Endothelial cell (in vitro differentiated cells): ENCODE data around the gene KAZN. TPM values are rescaled to one million over a fixed set of nuclear protein-coding genes. Genes with fewer than 3 reads are reported as not detected.

Experiments used
- DNase-seq: peaks from one replicate; pipeline ENCODE4 v3.0.0; 2021; ENCODE audit warnings: low spot score
- H3K27ac Mint-ChIP-seq: one replicate; pipeline ENCODE4 v1.8.0; 2021; ENCODE audit warnings: mixed read lengths, inconsistent platforms; ENCODE audit not compliant: unreplicated experiment
- H3K27me3 Mint-ChIP-seq: one replicate; pipeline ENCODE4 v1.8.0; 2021; ENCODE audit warnings: mild to moderate bottlenecking, moderate library complexity, mixed read lengths, inconsistent platforms; ENCODE audit not compliant: unreplicated experiment
- H3K36me3 Mint-ChIP-seq: one replicate; pipeline ENCODE4 v1.8.0; 2021; ENCODE audit warnings: mild to moderate bottlenecking, low read depth, mixed read lengths, inconsistent platforms; ENCODE audit not compliant: unreplicated experiment
- H3K4me1 Mint-ChIP-seq: one replicate; pipeline ENCODE4 v1.8.0; 2021; ENCODE audit warnings: mild to moderate bottlenecking, mixed read lengths, inconsistent platforms; ENCODE audit not compliant: unreplicated experiment
- H3K4me3 Mint-ChIP-seq: one replicate; pipeline ENCODE4 v1.8.0; 2021; ENCODE audit warnings: mild to moderate bottlenecking, mixed read lengths, inconsistent platforms; ENCODE audit not compliant: unreplicated experiment
- H3K9me3 Mint-ChIP-seq: one replicate; pipeline ENCODE4 v1.8.0; 2021; ENCODE audit warnings: mixed read lengths, inconsistent platforms; ENCODE audit not compliant: unreplicated experiment
- total RNA-seq: library from RNA; stranded (reverse); fragmentation: NEBNext Ultra II Directional; extraction: Animal tissue kit (Norgen Biotek cat#: 25700); gene quantifications from one replicate; pipeline ENCODE4 v1.2.1, GENCODE V29; 2021; ENCODE audit not compliant: unreplicated experiment
- TF ChIP-seq, protein P1 (sequence below): fragments of 200-600 bp; sonication (generic); IDR thresholded peaks from one replicate; pipeline ENCODE4 v1.5.0; 2021; ENCODE audit warnings: antibody characterized with exemption; ENCODE audit not compliant: unreplicated experiment

KAZN gene
- total RNA-seq, 1 donor from 2014 or later = 10.1 TPM

DNA sequence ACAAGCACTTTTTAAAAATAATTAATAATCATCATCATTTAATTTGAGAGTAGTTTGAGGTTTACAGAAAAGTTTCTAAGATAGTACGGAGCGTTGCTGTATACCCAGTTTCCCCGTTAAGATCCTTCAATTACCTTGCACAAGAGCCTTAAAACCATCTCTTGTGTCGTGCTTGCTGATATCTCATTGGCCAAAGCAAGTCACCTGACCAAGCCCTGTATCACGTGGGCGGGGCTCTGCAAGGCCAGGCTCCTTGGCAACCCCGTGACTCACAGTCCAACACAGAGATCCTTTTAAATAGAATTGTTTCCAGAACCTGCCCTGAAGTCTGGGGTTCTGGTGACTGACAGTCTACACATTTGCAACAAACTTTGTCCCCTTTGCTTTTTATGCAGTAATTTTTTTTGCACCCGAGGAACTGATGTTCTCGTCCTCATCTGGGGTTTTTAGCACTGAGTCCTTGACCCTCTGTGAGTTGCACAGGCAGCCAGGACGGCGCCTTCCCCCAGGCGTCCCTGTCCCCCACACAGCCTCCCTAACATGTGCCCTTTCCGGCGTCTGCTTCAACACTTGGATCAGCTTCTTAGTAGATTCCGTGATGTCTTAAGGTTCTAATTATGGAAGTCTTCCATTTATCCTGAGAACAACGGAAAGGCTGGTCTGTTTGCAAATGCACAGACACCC is 371.8 kb downstream of the KAZN start:
- no peak overlapping the region for H3K4me3 Mint-ChIP-seq
- no peaks in the 10 kb centered on the region for H3K27me3 Mint-ChIP-seq
- H3K9me3 Mint-ChIP-seq = no peaks in the 10 kb centered on the region
- no peak overlapping the region for H3K27ac Mint-ChIP-seq
- TF ChIP-seq, protein P1, sequence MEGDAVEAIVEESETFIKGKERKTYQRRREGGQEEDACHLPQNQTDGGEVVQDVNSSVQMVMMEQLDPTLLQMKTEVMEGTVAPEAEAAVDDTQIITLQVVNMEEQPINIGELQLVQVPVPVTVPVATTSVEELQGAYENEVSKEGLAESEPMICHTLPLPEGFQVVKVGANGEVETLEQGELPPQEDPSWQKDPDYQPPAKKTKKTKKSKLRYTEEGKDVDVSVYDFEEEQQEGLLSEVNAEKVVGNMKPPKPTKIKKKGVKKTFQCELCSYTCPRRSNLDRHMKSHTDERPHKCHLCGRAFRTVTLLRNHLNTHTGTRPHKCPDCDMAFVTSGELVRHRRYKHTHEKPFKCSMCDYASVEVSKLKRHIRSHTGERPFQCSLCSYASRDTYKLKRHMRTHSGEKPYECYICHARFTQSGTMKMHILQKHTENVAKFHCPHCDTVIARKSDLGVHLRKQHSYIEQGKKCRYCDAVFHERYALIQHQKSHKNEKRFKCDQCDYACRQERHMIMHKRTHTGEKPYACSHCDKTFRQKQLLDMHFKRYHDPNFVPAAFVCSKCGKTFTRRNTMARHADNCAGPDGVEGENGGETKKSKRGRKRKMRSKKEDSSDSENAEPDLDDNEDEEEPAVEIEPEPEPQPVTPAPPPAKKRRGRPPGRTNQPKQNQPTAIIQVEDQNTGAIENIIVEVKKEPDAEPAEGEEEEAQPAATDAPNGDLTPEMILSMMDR = no peak
- peaks cover 2% of the 10 kb centered on the region for H3K4me1 Mint-ChIP-seq
- H3K36me3 Mint-ChIP-seq = peaks cover 4% of the 10 kb centered on the region
- no peak for DNase-seq

DNA sequence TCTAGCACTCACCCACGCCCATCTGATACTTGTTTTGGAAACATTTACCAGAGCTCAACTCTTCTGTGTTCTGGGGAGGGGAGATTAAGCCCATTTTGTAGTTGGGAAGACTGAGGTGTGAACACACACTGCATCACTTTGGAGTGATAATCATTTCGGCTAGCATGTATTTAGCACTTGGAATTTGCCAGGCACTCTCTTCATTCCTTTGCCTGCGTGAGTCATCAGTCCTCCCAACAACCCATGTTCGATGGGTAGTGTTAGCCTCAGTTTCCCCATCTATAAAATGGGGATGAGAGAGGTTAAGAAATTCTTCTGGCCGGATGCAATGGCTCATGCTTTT is 372.3 kb downstream of the KAZN start:
- Mint-ChIP-seq H3K9me3 (no peaks in the 10 kb centered on the region), H3K27me3 (no peaks in the 10 kb centered on the region), H3K4me1 (peaks cover 2% of the 10 kb centered on the region), H3K27ac (no peak overlapping the region), H3K4me3 (no peak overlapping the region), H3K36me3 (peaks cover 4% of the 10 kb centered on the region)
- TF ChIP-seq, protein P1 = no peak
- DNase-seq = no peak

DNA sequence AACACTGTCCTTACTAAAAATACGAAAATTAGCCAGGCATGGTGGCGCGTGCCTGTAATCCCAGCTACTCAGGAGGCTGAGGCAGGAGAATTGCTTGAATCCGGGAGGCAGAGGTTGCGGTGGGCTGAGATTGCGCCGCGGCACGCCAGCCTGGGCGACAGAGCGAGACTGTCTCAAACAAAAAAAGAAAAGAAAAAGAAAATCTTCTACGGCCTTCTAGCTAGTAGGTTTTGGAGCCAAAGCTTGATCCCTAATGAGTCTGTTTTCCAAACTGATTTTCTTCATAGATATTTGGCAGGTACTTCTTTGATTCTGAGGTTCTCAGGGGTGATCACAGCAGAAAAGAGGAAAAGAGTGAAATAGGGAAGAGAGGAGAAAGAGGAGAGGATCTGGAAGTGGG is 372.7 kb downstream of the KAZN start:
- peak overlapping the region; percentile 32 for H3K27ac Mint-ChIP-seq

DNA sequence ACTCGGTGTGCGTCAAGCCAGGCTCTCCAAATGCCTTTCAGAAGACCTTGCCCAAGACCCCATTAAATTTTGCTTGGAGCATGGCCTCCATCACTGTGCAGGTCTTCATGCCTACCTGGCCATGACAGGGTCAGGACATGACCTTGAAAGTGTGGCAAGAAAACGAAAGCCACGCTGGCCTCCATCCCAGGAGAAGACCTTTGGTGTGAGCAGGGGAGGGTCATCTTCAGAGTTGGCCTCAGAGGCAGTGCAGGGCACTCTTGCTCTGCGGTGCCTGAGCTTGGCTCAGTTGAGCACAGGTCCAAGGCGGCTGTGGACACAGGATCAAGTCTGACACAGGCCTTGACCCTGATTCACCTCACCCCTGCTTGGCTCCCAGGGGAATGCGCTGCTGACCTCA is 373.6 kb downstream of the KAZN start:
- TF ChIP-seq, protein P1 = no peak
- no peaks in the 10 kb centered on the region for H3K9me3 Mint-ChIP-seq
- H3K4me3 Mint-ChIP-seq = no peak overlapping the region
- H3K36me3 Mint-ChIP-seq = peaks cover 4% of the 10 kb centered on the region
- H3K27ac Mint-ChIP-seq = no peak overlapping the region
- peaks cover 3% of the 10 kb centered on the region for H3K27me3 Mint-ChIP-seq
- DNase-seq = no peak
- peaks cover 2% of the 10 kb centered on the region for H3K4me1 Mint-ChIP-seq

More for the DNA sequence above, 372.7 kb downstream of the KAZN start:
- TF ChIP-seq, protein P1 = no peak
- no peaks in the 10 kb centered on the region for H3K9me3 Mint-ChIP-seq
- peaks cover 4% of the 10 kb centered on the region for H3K36me3 Mint-ChIP-seq
- H3K4me3 Mint-ChIP-seq = no peak overlapping the region
- peaks cover 2% of the 10 kb centered on the region for H3K4me1 Mint-ChIP-seq
- DNase-seq = no peak
- peaks cover 2% of the 10 kb centered on the region for H3K27me3 Mint-ChIP-seq

DNA sequence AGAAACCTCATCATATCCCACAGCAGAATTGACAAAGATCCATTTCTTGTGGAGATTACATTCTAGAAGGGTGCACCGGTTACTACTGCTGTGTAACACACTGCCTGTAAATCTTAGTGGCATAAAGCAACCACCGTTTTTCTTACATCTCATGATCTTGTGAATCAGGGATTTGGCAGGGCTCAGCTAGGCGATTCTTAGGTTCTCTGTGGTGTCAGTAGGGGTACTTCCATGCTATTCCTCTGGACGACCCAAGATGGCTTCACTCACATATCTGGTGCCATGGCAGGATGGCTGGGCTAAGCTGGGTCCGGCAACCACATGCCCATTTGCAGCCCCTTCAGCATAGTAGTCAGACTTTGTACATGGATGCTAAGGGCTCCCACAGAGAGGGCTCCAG is 375.3 kb downstream of the KAZN start:
- TF ChIP-seq, protein P1 = no peak
- Mint-ChIP-seq H3K27me3 (peaks cover 6% of the 10 kb centered on the region), H3K4me1 (peaks cover 2% of the 10 kb centered on the region), H3K36me3 (peaks cover 4% of the 10 kb centered on the region), H3K9me3 (no peaks in the 10 kb centered on the region), H3K27ac (no peak overlapping the region), H3K4me3 (no peak overlapping the region)
- no peak for DNase-seq
